Mucosa of rectum (tissue), 2 donors: ENCODE data around the gene PM20D1.
"Not testable (repeated sequence)": the region's sequence is repeated elsewhere in the genome, so short reads cannot be mapped to it uniquely, and the experiment has no call there.

Experiments
- H3K27ac ChIP-seq, 2 donors: one replicate each; pipeline ENCODE4 v1.7.0; 2013; ENCODE audit warnings: inconsistent platforms in 2 of 2, low read depth in 2 of 2, low read length in 2 of 2
- H3K27me3 ChIP-seq, 2 donors: one replicate each; pipeline ENCODE4 v1.7.0; 2013; ENCODE audit warnings: low read length in 2 of 2; ENCODE audit not compliant: control insufficient read depth in 2 of 2, insufficient read depth in 2 of 2
- H3K36me3 ChIP-seq, 2 donors: one replicate each; pipeline ENCODE4 v1.7.0; 2013; ENCODE audit warnings: low read length in 2 of 2; ENCODE audit not compliant: control insufficient read depth in 2 of 2, insufficient read depth in 2 of 2
- H3K4me1 ChIP-seq, 2 donors: one replicate each; pipeline ENCODE4 v1.7.0; 2013; ENCODE audit warnings: low read length in 2 of 2, mild to moderate bottlenecking in 1 of 2; ENCODE audit not compliant: control insufficient read depth in 2 of 2, insufficient read depth in 2 of 2
- H3K4me3 ChIP-seq, 2 donors: one replicate each; pipeline ENCODE4 v1.7.0; 2013; ENCODE audit warnings: low read length in 2 of 2
- H3K9ac ChIP-seq, 2 donors: one replicate each; pipeline ENCODE4 v1.7.0; 2013; ENCODE audit warnings: low read length in 2 of 2, low read depth in 1 of 2, mild to moderate bottlenecking in 1 of 2
- H3K9me3 ChIP-seq, 2 donors: one replicate each; pipeline ENCODE4 v1.7.0; 2013; ENCODE audit warnings: low read length in 2 of 2; ENCODE audit not compliant: control insufficient read depth in 2 of 2
- donor health status: healthy.
- donor health status: Normal muscosa, but diverticular disease.

The PM20D1 gene

GRCh38 chr1:205879974-205880373, 30.0 kb upstream of the PM20D1 start:
- Histone ChIP-seq H3K4me1 (no peaks in the 10 kb centered on the region), H3K27ac (no peak overlapping the region), H3K9ac (no peak overlapping the region), H3K4me3 (no peak overlapping the region), H3K9me3 (no peaks in the 10 kb centered on the region), H3K36me3 (no peaks in the 10 kb centered on the region), H3K27me3 (peaks cover 0 to 2% of the 10 kb centered on the region in 2 donors)

- H3K9me3 ChIP-seq: no peaks in the 10 kb centered on the region
- no peaks in the 10 kb centered on the region for H3K4me1 ChIP-seq
- H3K36me3 ChIP-seq: no peaks in the 10 kb centered on the region
- H3K27me3 ChIP-seq: peaks cover 0 to 2% of the 10 kb centered on the region in 2 donors
- H3K27ac ChIP-seq: no peak overlapping the region
- no peak overlapping the region for H3K4me3 ChIP-seq
- no peak overlapping the region for H3K9ac ChIP-seq
These were observed 28.1 kb upstream of the PM20D1 start for GRCh38 chr1:205878026-205878425.

- H3K27me3 ChIP-seq, H3K4me1 ChIP-seq, H3K27ac ChIP-seq, H3K4me3 ChIP-seq, H3K36me3 ChIP-seq, H3K9ac ChIP-seq, H3K9me3 ChIP-seq: not testable (repeated sequence)
These were observed 23.2 kb upstream of the PM20D1 start for GRCh38 chr1:205873148-205873547.

- Histone ChIP-seq H3K9me3 (no peaks in the 10 kb centered on the region), H3K9ac (no peak overlapping the region), H3K27ac (no peak overlapping the region), H3K27me3 (no peaks in the 10 kb centered on the region), H3K4me1 (no peaks in the 10 kb centered on the region), H3K4me3 (no peak overlapping the region), H3K36me3 (no peaks in the 10 kb centered on the region)
These were observed 20.3 kb upstream of the PM20D1 start for GRCh38 chr1:205870236-205870635.

GRCh38 chr1:205861540-205861939, 11.6 kb upstream of the PM20D1 start:
- Histone ChIP-seq H3K4me1 (no peaks in the 10 kb centered on the region), H3K27me3 (no peaks in the 10 kb centered on the region), H3K27ac (no peak overlapping the region), H3K36me3 (no peaks in the 10 kb centered on the region), H3K4me3 (no peak overlapping the region), H3K9me3 (no peaks in the 10 kb centered on the region), H3K9ac (no peak overlapping the region)

GRCh38 chr1:205858141-205858961, 8.4 kb upstream of the PM20D1 start:
- Histone ChIP-seq H3K36me3 (no peaks in the 10 kb centered on the region), H3K4me3 (no peak overlapping the region), H3K27ac (no peak overlapping the region), H3K27me3 (no peaks in the 10 kb centered on the region), H3K9me3 (no peaks in the 10 kb centered on the region), H3K9ac (no peak overlapping the region), H3K4me1 (no peaks in the 10 kb centered on the region)

- not testable (repeated sequence) for H3K27ac ChIP-seq, H3K9me3 ChIP-seq, H3K27me3 ChIP-seq, H3K36me3 ChIP-seq, H3K9ac ChIP-seq, H3K4me1 ChIP-seq, H3K4me3 ChIP-seq
These were observed 7.6 kb upstream of the PM20D1 start for GRCh38 chr1:205857501-205857900.

- Histone ChIP-seq H3K4me1 (no peaks in the 10 kb centered on the region), H3K27me3 (no peaks in the 10 kb centered on the region), H3K4me3 (no peak overlapping the region), H3K36me3 (no peaks in the 10 kb centered on the region), H3K27ac (no peak overlapping the region), H3K9me3 (no peaks in the 10 kb centered on the region), H3K9ac (no peak overlapping the region)
These were observed 6.5 kb upstream of the PM20D1 start for GRCh38 chr1:205856433-205856832.

GRCh38 chr1:205852969-205853368, 3.0 kb upstream of the PM20D1 start:
- H3K36me3 ChIP-seq: no peaks in the 10 kb centered on the region
- H3K9me3 ChIP-seq: no peaks in the 10 kb centered on the region
- no peak overlapping the region for H3K27ac ChIP-seq
- H3K4me1 ChIP-seq: peaks cover 0 to 3% of the 10 kb centered on the region in 2 donors
- no peak overlapping the region for H3K4me3 ChIP-seq
- no peak overlapping the region for H3K9ac ChIP-seq
- peaks cover 0 to 7% of the 10 kb centered on the region in 2 donors for H3K27me3 ChIP-seq

- H3K36me3 ChIP-seq: no peaks in the 10 kb centered on the region
- H3K4me1 ChIP-seq: peaks cover 0 to 3% of the 10 kb centered on the region in 2 donors
- H3K9me3 ChIP-seq: no peaks in the 10 kb centered on the region
- no peak overlapping the region for H3K27ac ChIP-seq
- H3K27me3 ChIP-seq: peaks cover 0 to 7% of the 10 kb centered on the region in 2 donors
- no peak overlapping the region for H3K4me3 ChIP-seq
- no peak overlapping the region for H3K9ac ChIP-seq
These were observed 2.1 kb upstream of the PM20D1 start for GRCh38 chr1:205851993-205852392.
